ENCODE measurements around the gene ATP13A1. TPM values are rescaled to one million over a fixed set of nuclear protein-coding genes. Genes with fewer than 3 reads are reported as not detected.
"Not testable (repeated sequence)": the region's sequence is repeated elsewhere in the genome, so short reads cannot be mapped to it uniquely, and the experiment has no call there.

The ATP13A1 gene
- polyA plus RNA-seq, 3 donors: 16.9 to 106 (median 21.9) TPM

- H3K4me2 ChIP-seq (replicated peaks; ENCODE audit: extremely low read depth, low read length, poor library complexity, severe bottlenecking): no peak overlapping the region
Measured at GRCh38 chr19:19613506-19613905, 50.0 kb downstream of the ATP13A1 start.

GRCh38 chr19:19610376-19611202, 52.9 kb downstream of the ATP13A1 start:
- H3K27me3 ChIP-seq (ENCODE audit: control insufficient read depth in 2 of 2, insufficient read depth in 2 of 2, low read length in 2 of 2): no peaks in the 10 kb centered on the region
- no peak overlapping the region for H3K4me3 ChIP-seq (replicated peaks in 1 of 3; ENCODE audit: low read depth in 2 of 3, low read length in 3 of 3)
- H3K79me2 ChIP-seq (ENCODE audit: insufficient read depth, low read length): no peaks in the 10 kb centered on the region
- no peaks in the 10 kb centered on the region for H3K36me3 ChIP-seq (replicated peaks in 1 of 2; ENCODE audit: control insufficient read depth in 1 of 2, insufficient read depth in 2 of 2, low read length in 2 of 2)
- H4K20me1 ChIP-seq (ENCODE audit: insufficient read depth, low read length): no peaks in the 10 kb centered on the region
- Mint-ChIP-seq H3K9me3 (peaks cover 0 to 3% (median 0%) of the 10 kb centered on the region in 7 donors), H3K4me3 (no peak overlapping the region), H3K27ac (no peak overlapping the region), H3K36me3 (no peaks in the 10 kb centered on the region), H3K4me1 (no peaks in the 10 kb centered on the region), H3K27me3 (ENCODE audit: low read depth in 3 of 3) (peaks cover 0 to 5% (median 0%) of the 10 kb centered on the region in 3 donors)
- H3K4me2 ChIP-seq (replicated peaks; ENCODE audit: extremely low read depth, low read length, poor library complexity, severe bottlenecking): no peak overlapping the region
- intact Hi-C loops (cut with micrococcal nuclease): no loop called here
- H3K4me1 ChIP-seq (ENCODE audit: control insufficient read depth in 1 of 2, insufficient read depth in 2 of 2, low read length in 2 of 2): no peaks in the 10 kb centered on the region
- WGBS (ENCODE audit: insufficient coverage): 91% methylated on average over 3 of the region's 10 CpGs
- no peak for DNase-seq
- no peak overlapping the region for H3K27ac ChIP-seq (ENCODE audit: low read depth in 1 of 2, low read length in 2 of 2)
- no peaks in the 10 kb centered on the region for H3K9me3 ChIP-seq (replicated peaks in 1 of 2; ENCODE audit: control insufficient read depth in 1 of 2, insufficient read depth in 1 of 2, low read length in 2 of 2)
- no peak overlapping the region for H2AFZ ChIP-seq (ENCODE audit: insufficient read depth, low read depth, low read length, poor library complexity, severe bottlenecking)
- no peak for TF ChIP-seq CTCF (IDR thresholded peaks at IDR 0.05)
- H3K9ac ChIP-seq (ENCODE audit: insufficient read depth, low read length, poor library complexity, severe bottlenecking): no peak overlapping the region

More at GRCh38 chr19:19613506-19613905, 50.0 kb downstream of the ATP13A1 start:
- Mint-ChIP-seq H3K27ac (no peak overlapping the region), H3K4me1 (peaks cover 4% of the 10 kb centered on the region), H3K27me3 (ENCODE audit: low read depth in 3 of 3) (peaks cover 0 to 11% (median 9%) of the 10 kb centered on the region in 3 donors), H3K9me3 (peaks cover 0 to 5% (median 1%) of the 10 kb centered on the region in 7 donors), H3K4me3 (no peak overlapping the region), H3K36me3 (no peaks in the 10 kb centered on the region)
- 92% methylated on average over 4 of the region's 4 CpGs for WGBS (ENCODE audit: insufficient coverage)
- no peak for TF ChIP-seq CTCF (IDR thresholded peaks at IDR 0.05)
- Histone ChIP-seq H3K4me3 (replicated peaks in 1 of 3; ENCODE audit: low read depth in 2 of 3, low read length in 3 of 3) (no peak overlapping the region), H3K27me3 (ENCODE audit: control insufficient read depth in 2 of 2, insufficient read depth in 2 of 2, low read length in 2 of 2) (peaks cover 0 to 2% of the 10 kb centered on the region in 2 donors), H2AFZ (ENCODE audit: insufficient read depth, low read depth, low read length, poor library complexity, severe bottlenecking) (no peak overlapping the region), H4K20me1 (ENCODE audit: insufficient read depth, low read length) (no peaks in the 10 kb centered on the region), H3K27ac (ENCODE audit: low read depth in 1 of 2, low read length in 2 of 2) (no peak overlapping the region), H3K36me3 (replicated peaks in 1 of 2; ENCODE audit: control insufficient read depth in 1 of 2, insufficient read depth in 2 of 2, low read length in 2 of 2) (no peaks in the 10 kb centered on the region), H3K9me3 (replicated peaks in 1 of 2; ENCODE audit: control insufficient read depth in 1 of 2, insufficient read depth in 1 of 2, low read length in 2 of 2) (no peaks in the 10 kb centered on the region), H3K79me2 (ENCODE audit: insufficient read depth, low read length) (no peaks in the 10 kb centered on the region), H3K4me1 (ENCODE audit: control insufficient read depth in 1 of 2, insufficient read depth in 2 of 2, low read length in 2 of 2) (peaks cover 7 to 8% of the 10 kb centered on the region in 2 donors), H3K9ac (ENCODE audit: insufficient read depth, low read length, poor library complexity, severe bottlenecking) (no peak overlapping the region)
- intact Hi-C loops (cut with micrococcal nuclease): no loop called here
- no peak for DNase-seq

GRCh38 chr19:19606686-19607085, 56.8 kb downstream of the ATP13A1 start:
- H3K4me3 Mint-ChIP-seq; H3K27ac Mint-ChIP-seq; intact Hi-C loops (cut with micrococcal nuclease): not testable (repeated sequence)

More at GRCh38 chr19:19606686-19607085, 56.8 kb downstream of the ATP13A1 start:
- not testable (repeated sequence) for H3K4me1 ChIP-seq (ENCODE audit: control insufficient read depth in 1 of 2, insufficient read depth in 2 of 2, low read length in 2 of 2); H3K27ac ChIP-seq (ENCODE audit: low read depth in 1 of 2, low read length in 2 of 2); H2AFZ ChIP-seq (ENCODE audit: insufficient read depth, low read depth, low read length, poor library complexity, severe bottlenecking); H3K79me2 ChIP-seq (ENCODE audit: insufficient read depth, low read length); H3K27me3 ChIP-seq (ENCODE audit: control insufficient read depth in 2 of 2, insufficient read depth in 2 of 2, low read length in 2 of 2); H3K36me3 ChIP-seq (replicated peaks in 1 of 2; ENCODE audit: control insufficient read depth in 1 of 2, insufficient read depth in 2 of 2, low read length in 2 of 2); H3K4me2 ChIP-seq (replicated peaks; ENCODE audit: extremely low read depth, low read length, poor library complexity, severe bottlenecking); H3K27me3 Mint-ChIP-seq (ENCODE audit: low read depth in 3 of 3); H3K36me3 Mint-ChIP-seq; H3K9me3 ChIP-seq (replicated peaks in 1 of 2; ENCODE audit: control insufficient read depth in 1 of 2, insufficient read depth in 1 of 2, low read length in 2 of 2); DNase-seq; H3K9ac ChIP-seq (ENCODE audit: insufficient read depth, low read length, poor library complexity, severe bottlenecking); H4K20me1 ChIP-seq (ENCODE audit: insufficient read depth, low read length); H3K4me3 ChIP-seq (replicated peaks in 1 of 3; ENCODE audit: low read depth in 2 of 3, low read length in 3 of 3); H3K9me3 Mint-ChIP-seq; H3K4me1 Mint-ChIP-seq
- 97% methylated on average over 5 of the region's 8 CpGs for WGBS (ENCODE audit: insufficient coverage)

Data from CD14-positive monocyte (primary cell).